WTC11 (cell line): ENCODE data around the gene RPL29. TPM values are rescaled to one million over a fixed set of nuclear protein-coding genes. Genes with fewer than 3 reads are reported as not detected.

Source experiments
- ATAC-seq: fragments of 200-7000 bp; cut with Tn5 transposase; 2 replicates; pipeline ENCODE4 v1.10.0; 2021; ENCODE audit warnings: mild to moderate bottlenecking, moderate library complexity
- CTCF ChIA-PET: fragments of 300-600 bp; sonication (Branson Sonifier 250); formaldehyde crosslinking; loops from one replicate; lab custom pipeline; 2021; ENCODE audit warnings: antibody characterized with exemption; lab: Charles Lee
- POLR2A ChIA-PET: fragments of 350-600 bp; sonication (Branson Sonifier 250); formaldehyde crosslinking; loops from one replicate; lab custom pipeline; 2021; ENCODE audit warnings: antibody characterized with exemption; lab: Charles Lee
- DNase-seq: peaks from one replicate; pipeline ENCODE4 v3.0.0; 2021; ENCODE audit warnings: low spot score
- H3K27ac Mint-ChIP-seq: 2 replicates; pipeline ENCODE4 v1.8.0; 2021; ENCODE audit warnings: mixed read lengths
- H3K27me3 Mint-ChIP-seq: 2 replicates; pipeline ENCODE4 v1.8.0; 2021; ENCODE audit warnings: low read depth, mild to moderate bottlenecking, moderate library complexity, mixed read lengths
- H3K36me3 Mint-ChIP-seq: 2 replicates; pipeline ENCODE4 v1.8.0; 2021; ENCODE audit warnings: mixed read lengths
- H3K4me1 Mint-ChIP-seq: 2 replicates; pipeline ENCODE4 v1.8.0; 2022; ENCODE audit warnings: mixed read lengths
- H3K4me3 Mint-ChIP-seq: 2 replicates; pipeline ENCODE4 v1.8.0; 2021; ENCODE audit warnings: mild to moderate bottlenecking, moderate library complexity, mixed read lengths
- H3K9me3 Mint-ChIP-seq: 2 replicates; pipeline ENCODE4 v1.8.0; 2021; ENCODE audit warnings: mixed read lengths
- ATF1 ChIP-seq: sonication (generic); formaldehyde crosslinking; IDR thresholded peaks from 2 replicates; pipeline ENCODE4 v1.8.1; 2023; ENCODE audit warnings: mild to moderate bottlenecking, moderate library complexity, missing genetic modification reagents
- ATF2 ChIP-seq: sonication (generic); formaldehyde crosslinking; IDR thresholded peaks from 2 replicates; pipeline ENCODE4 v1.8.1; 2022; ENCODE audit warnings: low read depth, missing genetic modification reagents, borderline replicate concordance
- CBFB ChIP-seq: sonication (generic); formaldehyde crosslinking; IDR thresholded peaks from 2 replicates; pipeline ENCODE4 v1.8.1; 2022; ENCODE audit warnings: mild to moderate bottlenecking, low read depth, missing genetic modification reagents
- CREM ChIP-seq: sonication (generic); formaldehyde crosslinking; IDR thresholded peaks from 2 replicates; pipeline ENCODE4 v1.8.1; 2022; ENCODE audit warnings: mild to moderate bottlenecking, missing genetic modification reagents, moderate library complexity
- E2F5 ChIP-seq: sonication (generic); formaldehyde crosslinking; IDR thresholded peaks from 2 replicates; pipeline ENCODE4 v1.8.1; 2022; ENCODE audit warnings: mild to moderate bottlenecking, moderate library complexity, missing genetic modification reagents
- ELF4 ChIP-seq: sonication (generic); formaldehyde crosslinking; IDR thresholded peaks from 2 replicates; pipeline ENCODE4 v1.8.1; 2022; ENCODE audit warnings: low read depth, mild to moderate bottlenecking, moderate library complexity, missing genetic modification reagents
- FOXK1 ChIP-seq: sonication (generic); formaldehyde crosslinking; IDR thresholded peaks from 2 replicates; pipeline ENCODE4 v1.8.0; 2022; ENCODE audit warnings: mild to moderate bottlenecking, moderate library complexity, missing genetic modification reagents
- KAT7 ChIP-seq: sonication (generic); formaldehyde crosslinking; IDR thresholded peaks from 2 replicates; pipeline ENCODE4 v1.8.1; 2023; ENCODE audit warnings: missing genetic modification reagents, mild to moderate bottlenecking, borderline replicate concordance
- MXD4 ChIP-seq: fragments of 250-450 bp; sonication (Bioruptor Pico); IDR thresholded peaks from 2 replicates; pipeline ENCODE4 v1.8.0; 2021; ENCODE audit warnings: mild to moderate bottlenecking, moderate library complexity, borderline replicate concordance
- PRDM15 ChIP-seq: sonication (generic); formaldehyde crosslinking; IDR thresholded peaks from 2 replicates; pipeline ENCODE4 v1.8.0; 2022; ENCODE audit warnings: missing genetic modification reagents
- RORB ChIP-seq: fragments of 250-450 bp; sonication (Bioruptor Pico); IDR thresholded peaks from 2 replicates; pipeline ENCODE4 v1.9.0; 2021; ENCODE audit warnings: mild to moderate bottlenecking
- ZNF423 ChIP-seq: fragments of 250-450 bp; sonication (Bioruptor Pico); IDR thresholded peaks from 2 replicates; pipeline ENCODE4 v2.1.2; 2022; ENCODE audit warnings: mild to moderate bottlenecking, moderate library complexity
- ZNF512 ChIP-seq: sonication (generic); formaldehyde crosslinking; IDR thresholded peaks from 2 replicates; pipeline ENCODE4 v1.8.1; 2022; ENCODE audit warnings: missing genetic modification reagents, borderline replicate concordance
- ZSCAN18 ChIP-seq: fragments of 250-450 bp; sonication (Bioruptor Pico); IDR thresholded peaks from 2 replicates; pipeline ENCODE4 v2.1.2; 2022; ENCODE audit warnings: mild to moderate bottlenecking, moderate library complexity
- total RNA-seq: library from RNA; stranded (reverse); gene quantifications from 3 replicates; pipeline ENCODE4 v1.2.3, GENCODE V29; 2021
- TF ChIP-seq, protein P1 (sequence below): sonication (generic); formaldehyde crosslinking; IDR thresholded peaks from 2 replicates; pipeline ENCODE4 v1.8.0; 2022; ENCODE audit warnings: mild to moderate bottlenecking, missing genetic modification reagents
- TF ChIP-seq, protein P2 (sequence below): sonication (generic); formaldehyde crosslinking; conservative IDR thresholded peaks from 2 replicates; pipeline ENCODE4 v1.8.1; 2022; ENCODE audit warnings: mild to moderate bottlenecking, missing genetic modification reagents
- TF ChIP-seq, protein P3 (sequence below): fragments of 250-450 bp; sonication (Bioruptor Pico); IDR thresholded peaks from 2 replicates; pipeline ENCODE4 v1.9.0; 2021; ENCODE audit warnings: mild to moderate bottlenecking, borderline replicate concordance

The RPL29 gene
- total RNA-seq, 1 experiment from 2014 or later = 1,343 TPM

- TF ChIP-seq E2F5 = no peak
- 0 out of 2 replicates have a peak, but pooled peaks have one; percentile 36 for TF ChIP-seq ZNF423
- TF ChIP-seq FOXK1 (CRISPR knock-in tag) = no peak
Observed at GRCh38 chr3:52001443-52001974, 5.8 kb upstream of the RPL29 start (continued).

GRCh38 chr3:51999846-52000245 is 4.2 kb upstream of the RPL29 start:
- TF ChIP-seq, protein P1, sequence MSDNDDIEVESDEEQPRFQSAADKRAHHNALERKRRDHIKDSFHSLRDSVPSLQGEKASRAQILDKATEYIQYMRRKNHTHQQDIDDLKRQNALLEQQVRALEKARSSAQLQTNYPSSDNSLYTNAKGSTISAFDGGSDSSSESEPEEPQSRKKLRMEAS = no peak
- TF ChIP-seq ATF1 = no peak
- no peak for TF ChIP-seq MXD4 (CRISPR knock-in tag)
- TF ChIP-seq PRDM15 = no peak
- TF ChIP-seq ELF4 (CRISPR knock-in tag) = no peak
- no peak for TF ChIP-seq ATF2 (CRISPR knock-in tag)
- Mint-ChIP-seq H3K27me3 (no peaks in the 10 kb centered on the region), H3K9me3 (no peaks in the 10 kb centered on the region), H3K4me3 (no peak overlapping the region), H3K4me1 (peaks cover 32% of the 10 kb centered on the region), H3K36me3 (peaks cover 9% of the 10 kb centered on the region), H3K27ac (peak overlapping the region; percentile 34)
- ATAC-seq (no peak), DNase-seq (no peak)
- ChIA-PET CTCF (interaction anchor here (8.5 kb wide), 1 partner anchor 55 kb away, joined by 382 read pairs; the partner anchor contains the start of gene DUSP7), POLR2A (no interaction called here)

- H3K27me3 Mint-ChIP-seq = no peaks in the 10 kb centered on the region
- no peak overlapping the region for H3K4me3 Mint-ChIP-seq
- ChIA-PET CTCF (interaction anchor here (0.5 to 1.9 kb wide), 4 partner anchors 16 to 57 kb away, joined by 3 to 5 read pairs (median 4); partner anchors contain the start of genes ACY1 and DUSP7), POLR2A (no interaction called here)
- peaks cover 37% of the 10 kb centered on the region for H3K4me1 Mint-ChIP-seq
- no peak overlapping the region for H3K27ac Mint-ChIP-seq
- ATAC-seq (no peak), DNase-seq (no peak)
- no peaks in the 10 kb centered on the region for H3K9me3 Mint-ChIP-seq
- peaks cover 20% of the 10 kb centered on the region for H3K36me3 Mint-ChIP-seq
- no peak for TF ChIP-seq ZNF512 (CRISPR knock-in tag)
- TF ChIP-seq, protein P2, sequence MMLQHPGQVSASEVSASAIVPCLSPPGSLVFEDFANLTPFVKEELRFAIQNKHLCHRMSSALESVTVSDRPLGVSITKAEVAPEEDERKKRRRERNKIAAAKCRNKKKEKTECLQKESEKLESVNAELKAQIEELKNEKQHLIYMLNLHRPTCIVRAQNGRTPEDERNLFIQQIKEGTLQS (CRISPR knock-in tag) = no peak
- TF ChIP-seq CBFB (CRISPR knock-in tag) = no peak
- TF ChIP-seq CREM = no peak
- TF ChIP-seq, protein P3, sequence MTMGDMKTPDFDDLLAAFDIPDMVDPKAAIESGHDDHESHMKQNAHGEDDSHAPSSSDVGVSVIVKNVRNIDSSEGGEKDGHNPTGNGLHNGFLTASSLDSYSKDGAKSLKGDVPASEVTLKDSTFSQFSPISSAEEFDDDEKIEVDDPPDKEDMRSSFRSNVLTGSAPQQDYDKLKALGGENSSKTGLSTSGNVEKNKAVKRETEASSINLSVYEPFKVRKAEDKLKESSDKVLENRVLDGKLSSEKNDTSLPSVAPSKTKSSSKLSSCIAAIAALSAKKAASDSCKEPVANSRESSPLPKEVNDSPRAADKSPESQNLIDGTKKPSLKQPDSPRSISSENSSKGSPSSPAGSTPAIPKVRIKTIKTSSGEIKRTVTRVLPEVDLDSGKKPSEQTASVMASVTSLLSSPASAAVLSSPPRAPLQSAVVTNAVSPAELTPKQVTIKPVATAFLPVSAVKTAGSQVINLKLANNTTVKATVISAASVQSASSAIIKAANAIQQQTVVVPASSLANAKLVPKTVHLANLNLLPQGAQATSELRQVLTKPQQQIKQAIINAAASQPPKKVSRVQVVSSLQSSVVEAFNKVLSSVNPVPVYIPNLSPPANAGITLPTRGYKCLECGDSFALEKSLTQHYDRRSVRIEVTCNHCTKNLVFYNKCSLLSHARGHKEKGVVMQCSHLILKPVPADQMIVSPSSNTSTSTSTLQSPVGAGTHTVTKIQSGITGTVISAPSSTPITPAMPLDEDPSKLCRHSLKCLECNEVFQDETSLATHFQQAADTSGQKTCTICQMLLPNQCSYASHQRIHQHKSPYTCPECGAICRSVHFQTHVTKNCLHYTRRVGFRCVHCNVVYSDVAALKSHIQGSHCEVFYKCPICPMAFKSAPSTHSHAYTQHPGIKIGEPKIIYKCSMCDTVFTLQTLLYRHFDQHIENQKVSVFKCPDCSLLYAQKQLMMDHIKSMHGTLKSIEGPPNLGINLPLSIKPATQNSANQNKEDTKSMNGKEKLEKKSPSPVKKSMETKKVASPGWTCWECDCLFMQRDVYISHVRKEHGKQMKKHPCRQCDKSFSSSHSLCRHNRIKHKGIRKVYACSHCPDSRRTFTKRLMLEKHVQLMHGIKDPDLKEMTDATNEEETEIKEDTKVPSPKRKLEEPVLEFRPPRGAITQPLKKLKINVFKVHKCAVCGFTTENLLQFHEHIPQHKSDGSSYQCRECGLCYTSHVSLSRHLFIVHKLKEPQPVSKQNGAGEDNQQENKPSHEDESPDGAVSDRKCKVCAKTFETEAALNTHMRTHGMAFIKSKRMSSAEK (CRISPR knock-in tag) = no peak
- TF ChIP-seq ZSCAN18 (CRISPR knock-in tag) = no peak
- no peak for TF ChIP-seq KAT7 (CRISPR knock-in tag)
- TF ChIP-seq RORB (CRISPR knock-in tag) = no peak
Observed at GRCh38 chr3:51998774-51999173, 3.1 kb upstream of the RPL29 start.
